ENCODE measurements around the gene HDAC4. TPM values are rescaled to one million over a fixed set of nuclear protein-coding genes. Genes with fewer than 3 reads are reported as not detected.

The HDAC4 gene
- total RNA-seq, 2 donors from 2014 or later = 49.8 to 71.7 TPM

DNA sequence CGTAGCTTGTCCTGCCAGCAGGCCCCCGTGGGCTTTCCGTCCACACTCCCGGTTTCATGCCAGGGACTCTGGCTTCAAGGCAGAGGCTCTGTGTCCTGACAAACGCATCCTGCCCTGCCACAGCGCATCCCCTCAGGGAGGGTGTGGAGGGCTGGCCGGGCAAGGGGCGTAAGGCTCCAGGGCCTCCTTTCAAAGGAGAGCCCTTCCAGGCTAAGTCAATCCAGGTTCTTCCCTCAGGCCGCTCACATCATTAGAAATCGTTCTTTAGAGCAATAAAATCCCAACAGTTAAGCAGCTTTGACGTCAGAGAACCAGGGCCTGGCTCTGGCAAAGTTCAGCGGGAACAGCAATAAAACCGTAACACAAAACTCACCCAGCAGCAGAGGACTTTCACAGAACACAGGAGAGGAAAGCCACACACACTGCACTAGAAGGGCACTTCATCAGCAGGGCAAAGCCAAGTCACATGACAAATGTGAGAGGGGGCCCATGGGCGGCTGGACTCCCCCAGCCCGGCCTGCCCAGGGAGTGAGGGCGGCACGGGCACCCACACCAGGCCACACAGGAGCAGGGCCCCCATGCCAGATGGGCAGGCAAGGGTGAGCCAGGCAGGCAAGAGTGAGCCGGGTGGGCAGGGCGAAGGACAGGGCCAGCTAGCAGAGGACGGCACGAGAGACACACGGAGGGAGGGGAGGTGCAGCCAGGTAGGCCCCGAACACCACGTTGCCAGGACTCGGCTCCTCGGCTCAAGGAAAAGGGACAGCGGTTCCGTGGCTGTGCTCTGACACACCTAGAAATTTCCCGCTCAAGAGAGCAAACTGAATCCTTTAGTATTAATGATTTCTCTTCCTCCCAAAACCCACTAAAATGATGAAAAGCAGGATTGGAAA, 52.0 kb downstream of the HDAC4 start:
- ATAC-seq (replicated peaks in 1 of 2) (no peak), DNase-seq (no peak)
- Mint-ChIP-seq H3K4me1 (ENCODE audit: low read depth) (peaks cover 5% of the 10 kb centered on the region), H3K27ac (no peak overlapping the region), H3K27me3 (ENCODE audit: low read depth) (no peaks in the 10 kb centered on the region), H3K4me3 (no peak overlapping the region), H3K36me3 (ENCODE audit: insufficient read depth in 2 of 2) (peaks cover 0 to 6% of the 10 kb centered on the region in 2 donors), H3K9me3 (no peaks in the 10 kb centered on the region)

DNA sequence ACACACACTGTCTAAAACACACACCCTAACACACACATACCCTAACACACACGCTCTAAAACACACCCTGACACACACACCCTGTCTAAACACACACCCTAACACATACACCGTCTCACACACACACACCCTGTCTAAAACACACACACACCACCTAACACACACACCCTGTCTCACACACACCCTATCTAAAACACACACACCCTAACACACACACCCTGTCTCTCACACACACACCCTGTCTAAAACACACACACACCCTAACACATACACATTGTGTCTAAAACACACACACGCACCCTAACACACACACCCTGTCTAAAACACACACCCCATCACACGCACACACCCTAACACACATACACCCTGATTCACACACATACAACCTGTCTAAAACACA, 54.1 kb downstream of the HDAC4 start:
- no peaks in the 10 kb centered on the region for H3K27me3 Mint-ChIP-seq (ENCODE audit: low read depth)
- DNase-seq (no peak), ATAC-seq (replicated peaks in 1 of 2) (no peak)
- H3K27ac Mint-ChIP-seq = no peak overlapping the region
- H3K4me1 Mint-ChIP-seq (ENCODE audit: low read depth) = peaks cover 5% of the 10 kb centered on the region
- H3K36me3 Mint-ChIP-seq (ENCODE audit: insufficient read depth in 2 of 2) = peaks cover 0 to 5% of the 10 kb centered on the region in 2 donors
- no peaks in the 10 kb centered on the region for H3K9me3 Mint-ChIP-seq
- H3K4me3 Mint-ChIP-seq = no peak overlapping the region

GRCh38 chr2:239345251-239345650, 55.6 kb downstream of the HDAC4 start:
- Mint-ChIP-seq H3K27me3 (ENCODE audit: low read depth) (no peaks in the 10 kb centered on the region), H3K4me1 (ENCODE audit: low read depth) (peaks cover 16% of the 10 kb centered on the region), H3K9me3 (no peaks in the 10 kb centered on the region), H3K36me3 (ENCODE audit: insufficient read depth in 2 of 2) (no peaks in the 10 kb centered on the region), H3K27ac (no peak overlapping the region), H3K4me3 (no peak overlapping the region)
- DNase-seq (no peak), ATAC-seq (replicated peaks in 1 of 2) (no peak)

DNA sequence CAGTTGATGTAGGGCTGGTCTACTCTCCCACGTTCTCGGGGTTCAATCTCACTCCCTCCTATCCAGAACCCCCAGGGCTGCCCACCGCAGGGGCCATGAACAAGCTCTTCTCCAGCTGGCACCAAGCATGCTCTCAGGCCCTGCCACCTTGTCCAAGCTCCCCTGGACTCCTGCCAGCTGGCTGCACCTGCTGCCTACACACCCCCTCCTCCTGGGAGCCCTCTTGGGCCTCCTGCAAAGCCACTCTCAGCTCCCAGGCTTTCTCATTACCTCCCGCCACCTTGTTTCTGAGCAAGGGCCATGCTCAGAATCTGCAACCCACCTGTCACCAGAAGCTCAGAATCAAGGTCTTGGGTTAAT, 56.0 kb downstream of the HDAC4 start:
- DNase-seq (no peak), ATAC-seq (replicated peaks in 1 of 2) (no peak)
- Mint-ChIP-seq H3K4me3 (no peak overlapping the region), H3K4me1 (ENCODE audit: low read depth) (peaks cover 21% of the 10 kb centered on the region), H3K27me3 (ENCODE audit: low read depth) (no peaks in the 10 kb centered on the region), H3K27ac (no peak overlapping the region), H3K9me3 (no peaks in the 10 kb centered on the region), H3K36me3 (ENCODE audit: insufficient read depth in 2 of 2) (no peaks in the 10 kb centered on the region)

DNA sequence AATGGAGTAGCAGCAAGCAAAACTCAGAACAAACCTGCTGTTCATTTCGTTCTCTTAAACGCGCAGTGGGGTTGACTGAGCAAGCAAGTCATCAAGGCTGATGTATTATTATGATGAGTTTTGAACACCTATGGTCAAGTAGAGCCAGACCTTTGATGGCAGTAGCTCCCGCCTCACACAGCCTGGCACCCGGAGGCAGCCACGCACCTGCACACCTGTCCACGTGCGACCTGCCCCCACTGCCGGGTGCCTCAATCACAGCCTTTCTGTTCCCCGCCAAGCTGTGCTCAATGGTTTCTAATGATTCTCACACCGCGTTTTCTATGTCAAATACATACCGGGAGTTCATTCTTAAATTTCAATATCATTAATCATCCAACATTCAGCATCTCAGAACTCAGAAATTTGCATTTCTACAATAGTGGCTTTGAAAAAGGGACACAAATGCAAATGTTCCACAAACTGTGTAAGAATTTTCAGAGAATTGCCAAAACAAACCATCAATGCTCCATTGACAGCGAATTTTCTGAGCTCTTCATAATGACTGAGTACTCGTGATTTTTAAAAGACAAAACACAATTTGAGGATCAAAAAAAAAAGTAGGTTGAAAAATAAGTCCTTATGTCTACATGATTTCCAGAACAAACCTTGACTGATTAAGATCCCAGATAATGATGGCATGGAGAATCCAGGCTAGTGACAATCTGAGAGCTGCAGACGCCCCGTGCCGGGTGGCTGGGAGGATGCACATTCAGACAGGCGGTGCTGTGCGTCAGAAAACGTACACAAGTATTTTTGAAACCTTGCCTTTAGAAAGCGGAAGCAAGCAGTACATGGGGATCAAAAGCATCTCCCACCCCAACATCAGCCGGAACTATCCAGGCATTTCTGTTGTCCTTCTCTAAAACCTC, 56.6 kb downstream of the HDAC4 start:
- Mint-ChIP-seq H3K4me1 (ENCODE audit: low read depth) (peaks cover 27% of the 10 kb centered on the region), H3K4me3 (no peak overlapping the region), H3K36me3 (ENCODE audit: insufficient read depth in 2 of 2) (no peaks in the 10 kb centered on the region), H3K9me3 (no peaks in the 10 kb centered on the region), H3K27ac (no peak overlapping the region), H3K27me3 (ENCODE audit: low read depth) (no peaks in the 10 kb centered on the region)
- DNase-seq = no peak
- ATAC-seq (replicated peaks in 1 of 2) = no peak

DNA sequence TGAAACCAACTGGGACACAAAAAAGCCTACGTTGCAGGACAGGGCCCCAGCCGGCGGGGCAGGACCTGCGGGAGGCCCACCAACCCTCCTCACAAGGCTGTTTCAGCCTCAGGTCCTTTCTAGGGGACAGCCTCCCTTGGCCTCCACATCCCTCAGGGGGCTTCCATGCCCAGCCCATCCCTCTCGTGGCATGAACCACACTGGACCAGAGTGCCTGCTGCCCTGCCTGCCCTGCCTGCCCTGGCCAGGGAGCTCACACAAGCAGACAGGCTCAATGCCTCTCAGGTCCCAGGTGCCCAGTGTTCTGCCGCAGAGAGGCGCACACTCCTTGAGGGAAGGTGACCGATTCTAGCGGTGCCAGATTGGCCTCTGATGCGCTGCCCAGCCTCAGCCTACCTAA, 57.4 kb downstream of the HDAC4 start:
- Mint-ChIP-seq H3K9me3 (no peaks in the 10 kb centered on the region), H3K36me3 (ENCODE audit: insufficient read depth in 2 of 2) (no peaks in the 10 kb centered on the region), H3K27ac (no peak overlapping the region), H3K4me1 (ENCODE audit: low read depth) (peaks cover 34% of the 10 kb centered on the region), H3K4me3 (no peak overlapping the region), H3K27me3 (ENCODE audit: low read depth) (no peaks in the 10 kb centered on the region)
- DNase-seq = no peak
- ATAC-seq (replicated peaks in 1 of 2) = no peak

DNA sequence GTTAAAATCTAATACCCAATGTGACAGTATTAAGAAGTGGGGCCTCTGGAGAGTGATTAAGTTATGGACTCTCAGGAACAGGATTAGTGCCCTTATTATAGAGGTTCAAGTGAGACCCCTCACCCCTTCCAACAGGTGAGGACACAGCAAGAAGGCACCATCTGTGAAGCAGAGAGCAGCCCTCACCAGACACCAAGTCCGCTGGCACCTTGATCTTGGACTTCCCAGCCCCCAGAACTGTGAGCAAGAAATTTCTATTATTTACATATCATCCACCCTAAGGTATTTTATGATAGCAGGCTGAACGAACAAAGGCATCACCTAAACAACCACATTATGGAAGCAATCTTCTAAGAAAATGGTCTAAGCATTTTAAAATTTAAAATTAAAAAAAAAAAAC, 59.0 kb downstream of the HDAC4 start:
- no peak overlapping the region for H3K4me3 Mint-ChIP-seq
- H3K9me3 Mint-ChIP-seq = no peaks in the 10 kb centered on the region
- no peak overlapping the region for H3K27ac Mint-ChIP-seq
- no peaks in the 10 kb centered on the region for H3K36me3 Mint-ChIP-seq (ENCODE audit: insufficient read depth in 2 of 2)
- DNase-seq = no peak
- peaks cover 38% of the 10 kb centered on the region for H3K4me1 Mint-ChIP-seq (ENCODE audit: low read depth)
- no peaks in the 10 kb centered on the region for H3K27me3 Mint-ChIP-seq (ENCODE audit: low read depth)
- ATAC-seq (replicated peaks in 1 of 2) = no peak

GRCh38 chr2:239341146-239341732, 59.6 kb downstream of the HDAC4 start:
- no peak for ATAC-seq (replicated peaks in 1 of 2)
- Mint-ChIP-seq H3K9me3 (no peaks in the 10 kb centered on the region), H3K4me3 (no peak overlapping the region), H3K27ac (no peak overlapping the region), H3K36me3 (ENCODE audit: insufficient read depth in 2 of 2) (no peaks in the 10 kb centered on the region), H3K27me3 (ENCODE audit: low read depth) (no peaks in the 10 kb centered on the region), H3K4me1 (ENCODE audit: low read depth) (peaks cover 38% of the 10 kb centered on the region)
- no peak for DNase-seq

- H3K27ac Mint-ChIP-seq = peak overlapping the region; percentile 72
- DNase-seq (peak; percentile 65 to 77), ATAC-seq (replicated peaks in 1 of 2) (peak; percentile 89 to 94)
- no peaks in the 10 kb centered on the region for H3K27me3 Mint-ChIP-seq (ENCODE audit: low read depth)
- no peaks in the 10 kb centered on the region for H3K9me3 Mint-ChIP-seq
- H3K4me3 Mint-ChIP-seq = peak overlapping the region; percentile 65 to 68
- peaks cover 38% of the 10 kb centered on the region for H3K4me1 Mint-ChIP-seq (ENCODE audit: low read depth)
- peaks cover 0 to 1% of the 10 kb centered on the region in 2 donors for H3K36me3 Mint-ChIP-seq (ENCODE audit: insufficient read depth in 2 of 2)
Observed at GRCh38 chr2:239339726-239340601, 60.9 kb downstream of the HDAC4 start.

GRCh38 chr2:239339241-239339640, 61.6 kb downstream of the HDAC4 start:
- Mint-ChIP-seq H3K9me3 (no peaks in the 10 kb centered on the region), H3K4me3 (peak overlapping the region; percentile 65 to 68), H3K36me3 (ENCODE audit: insufficient read depth in 2 of 2) (peaks cover 0 to 1% of the 10 kb centered on the region in 2 donors), H3K27me3 (ENCODE audit: low read depth) (no peaks in the 10 kb centered on the region), H3K27ac (no peak overlapping the region), H3K4me1 (ENCODE audit: low read depth) (peaks cover 38% of the 10 kb centered on the region)
- ATAC-seq (replicated peaks in 1 of 2) = peak in 1 of 2 donors; percentile 19
- DNase-seq = no peak

GRCh38 chr2:239337877-239338484, 62.8 kb downstream of the HDAC4 start:
- Mint-ChIP-seq H3K27ac (no peak overlapping the region), H3K9me3 (no peaks in the 10 kb centered on the region), H3K4me1 (ENCODE audit: low read depth) (peaks cover 40% of the 10 kb centered on the region), H3K4me3 (no peak overlapping the region), H3K27me3 (ENCODE audit: low read depth) (no peaks in the 10 kb centered on the region), H3K36me3 (ENCODE audit: insufficient read depth in 2 of 2) (peaks cover 0 to 1% of the 10 kb centered on the region in 2 donors)
- ATAC-seq (replicated peaks in 1 of 2) (no peak), DNase-seq (no peak)

Measured in activated T-cell treated with anti-CD3 and anti-CD28 coated beads, Interleukin-2, amount 50 U/mL, for 72 hours (primary cell).